GM18867 (cell line): Measurements from ENCODE around the gene CPNE6.
A peak's percentile ranks its signal among the peaks of the same experiment; 100 is the strongest.

Experiments
- ATAC-seq: cut with Tn5 transposase; IDR thresholded peaks from one replicate; pipeline ENCODE4 v1.9.1; 2021; ENCODE audit warnings: mild to moderate bottlenecking, moderate library complexity; ENCODE audit not compliant: unreplicated experiment

Gene CPNE6

GRCh38 chr14:24084440-24084839 is 13.1 kb downstream of the CPNE6 start:
- ATAC-seq, result no peak

- ATAC-seq, result no peak
Observed at GRCh38 chr14:24085215-24085614, 13.9 kb downstream of the CPNE6 start.

GRCh38 chr14:24086193-24086955 is 15.0 kb downstream of the CPNE6 start:
- ATAC-seq, result no peak

GRCh38 chr14:24087004-24087403 is 15.6 kb downstream of the CPNE6 start:
- no peak for ATAC-seq

- no peak for ATAC-seq
Observed at GRCh38 chr14:24088095-24088494, 16.7 kb downstream of the CPNE6 start.

- no peak for ATAC-seq
Observed at GRCh38 chr14:24089890-24090289, 18.5 kb downstream of the CPNE6 start.

- ATAC-seq, result no peak
Observed at GRCh38 chr14:24092110-24092504, 20.7 kb downstream of the CPNE6 start.

GRCh38 chr14:24092505-24093206 is 21.3 kb downstream of the CPNE6 start:
- ATAC-seq, result no peak

GRCh38 chr14:24093207-24093900 is 22.0 kb downstream of the CPNE6 start:
- no peak for ATAC-seq

- peak; percentile 59 for ATAC-seq
Observed at GRCh38 chr14:24093901-24094840, 22.8 kb downstream of the CPNE6 start, which contains the start of gene PCK2. TSS of gene PCK2 (plus strand) at chr14:24094311. CDS start at chr14:24094406, 95 bp downstream.

- no peak for ATAC-seq
Observed at GRCh38 chr14:24094841-24095270, 23.5 kb downstream of the CPNE6 start.

- peak; percentile 63 for ATAC-seq
Observed at GRCh38 chr14:24095271-24096068, 24.1 kb downstream of the CPNE6 start.

- no peak for ATAC-seq
Observed at GRCh38 chr14:24096545-24097181, 25.3 kb downstream of the CPNE6 start.

- ATAC-seq, result no peak
Observed at GRCh38 chr14:24098229-24098926, 27.0 kb downstream of the CPNE6 start.

GRCh38 chr14:24098927-24099813 is 27.8 kb downstream of the CPNE6 start:
- no peak for ATAC-seq

GRCh38 chr14:24100197-24100981 is 29.0 kb downstream of the CPNE6 start:
- ATAC-seq, result no peak

GRCh38 chr14:24100982-24101494 is 29.7 kb downstream of the CPNE6 start:
- no peak for ATAC-seq
